ENCODE data around the gene PRADC1. TPM values are rescaled to one million over a fixed set of nuclear protein-coding genes. Genes with fewer than 3 reads are reported as not detected.

Gene PRADC1
- total RNA-seq, 1 experiment from 2014 or later: 12.9 TPM

DNA sequence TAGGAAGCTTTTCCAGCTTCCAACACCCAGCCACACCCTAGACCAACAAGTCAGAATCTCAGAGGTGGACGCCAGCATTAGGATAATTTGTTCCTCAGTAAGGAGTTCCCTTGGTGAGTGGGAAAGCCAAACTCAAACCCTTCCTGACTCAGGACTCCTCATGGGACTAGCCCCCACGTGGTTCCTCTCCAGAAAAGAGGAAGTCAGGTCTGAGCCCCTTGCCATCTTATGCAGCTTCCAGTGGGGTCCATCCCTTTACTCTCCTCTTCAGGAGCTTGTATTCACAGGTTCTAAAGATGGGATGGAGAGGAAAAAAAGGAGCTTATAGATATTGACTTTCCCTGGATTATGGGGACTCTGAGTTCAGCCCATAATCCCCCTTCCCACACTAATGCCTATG is 45.5 kb downstream of the PRADC1 start:
- ATAC-seq (no peak), DNase-seq (ENCODE audit: low spot score) (no peak)
- no peak for TF ChIP-seq NR3C1 (CRISPR knock-in tag; conservative IDR thresholded peaks at IDR 0.05; ENCODE audit: low read depth)
- Mint-ChIP-seq H3K36me3 (peaks cover 2% of the 10 kb centered on the region; the same call in 1 of the 2 replicates), H3K27me3 (ENCODE audit: low read depth) (peaks cover 72% of the 10 kb centered on the region), H3K27ac (no peak overlapping the region), H3K4me1 (peaks cover 12% of the 10 kb centered on the region), H3K4me3 (no peak overlapping the region), H3K9me3 (peaks cover 9% of the 10 kb centered on the region)
- POLR2A ChIA-PET: interaction anchor here (1.2 kb wide), 1 partner anchor 47 kb away, joined by 3 read pairs; the partner anchor contains the start of gene CCT7
- CTCF ChIA-PET: interaction anchor here (1.0 to 3.2 kb wide), 2 partner anchors 10 to 25 kb away, joined by 3 to 21 read pairs; no protein-coding TSS in a partner anchor

- H3K9me3 Mint-ChIP-seq: peaks cover 9% of the 10 kb centered on the region
- ChIA-PET CTCF (interaction anchor here (1.1 to 3.2 kb wide), 2 partner anchors 9 to 27 kb away, joined by 4 to 21 read pairs; no protein-coding TSS in a partner anchor), POLR2A (no interaction called here)
- H3K36me3 Mint-ChIP-seq: peaks cover 2% of the 10 kb centered on the region; the same call in 1 of the 2 replicates
- ATAC-seq (no peak), DNase-seq (ENCODE audit: low spot score) (no peak)
- no peak overlapping the region for H3K27ac Mint-ChIP-seq
- H3K27me3 Mint-ChIP-seq (ENCODE audit: low read depth): peaks cover 86% of the 10 kb centered on the region
- H3K4me1 Mint-ChIP-seq: no peaks in the 10 kb centered on the region
- H3K4me3 Mint-ChIP-seq: no peak overlapping the region
- TF ChIP-seq HMGA2 (CRISPR knock-in tag; IDR thresholded peaks at IDR 0.05) (no peak), TCF7 (CRISPR knock-in tag; IDR thresholded peaks at IDR 0.05; ENCODE audit: low read depth) (no peak), GTF2I (CRISPR knock-in tag; conservative IDR thresholded peaks at IDR 0.05) (no peak), ZNF317 (CRISPR knock-in tag; IDR thresholded peaks at IDR 0.05; ENCODE audit: borderline replicate concordance, low read depth) (no peak), ZNF232 (CRISPR knock-in tag; IDR thresholded peaks at IDR 0.05) (no peak), ZNF263 (CRISPR knock-in tag; IDR thresholded peaks at IDR 0.05; ENCODE audit: low read depth) (no peak), E2F1 (CRISPR knock-in tag; IDR thresholded peaks at IDR 0.05) (no peak), MXD4 (CRISPR knock-in tag; IDR thresholded peaks at IDR 0.05; ENCODE audit: borderline replicate concordance) (no peak), ZNF219 (CRISPR knock-in tag; IDR thresholded peaks at IDR 0.05; ENCODE audit: borderline replicate concordance) (no peak)
- TF ChIP-seq, protein P1, sequence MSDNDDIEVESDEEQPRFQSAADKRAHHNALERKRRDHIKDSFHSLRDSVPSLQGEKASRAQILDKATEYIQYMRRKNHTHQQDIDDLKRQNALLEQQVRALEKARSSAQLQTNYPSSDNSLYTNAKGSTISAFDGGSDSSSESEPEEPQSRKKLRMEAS (CRISPR knock-in tag; IDR thresholded peaks at IDR 0.05): no peak
- TF ChIP-seq, protein P2, sequence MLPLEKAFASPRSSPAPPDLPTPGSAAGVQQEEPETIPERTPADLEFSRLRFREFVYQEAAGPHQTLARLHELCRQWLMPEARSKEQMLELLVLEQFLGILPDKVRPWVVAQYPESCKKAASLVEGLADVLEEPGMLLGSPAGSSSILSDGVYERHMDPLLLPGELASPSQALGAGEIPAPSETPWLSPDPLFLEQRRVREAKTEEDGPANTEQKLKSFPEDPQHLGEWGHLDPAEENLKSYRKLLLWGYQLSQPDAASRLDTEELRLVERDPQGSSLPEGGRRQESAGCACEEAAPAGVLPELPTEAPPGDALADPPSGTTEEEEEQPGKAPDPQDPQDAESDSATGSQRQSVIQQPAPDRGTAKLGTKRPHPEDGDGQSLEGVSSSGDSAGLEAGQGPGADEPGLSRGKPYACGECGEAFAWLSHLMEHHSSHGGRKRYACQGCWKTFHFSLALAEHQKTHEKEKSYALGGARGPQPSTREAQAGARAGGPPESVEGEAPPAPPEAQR (CRISPR knock-in tag; IDR thresholded peaks at IDR 0.05): no peak
These were observed 47.1 kb downstream of the PRADC1 start for GRCh38 chr2:73185965-73186364.

Other genes with a start within 250 kb of the PRADC1 start
- gene SFXN5, start 161.5 kb downstream of the PRADC1 start, total RNA-seq (2021): 23.1 to 25.9 TPM (median 23.6 TPM) in 3 replicates
- 14.0 to 16.0 TPM (median 14.3 TPM) in 3 replicates for gene RAB11FIP5, start 120.3 kb downstream of the PRADC1 start, total RNA-seq (2021)
- 0.15 to 0.23 TPM (median 0.18 TPM) in 3 replicates for gene NOTO, start 30.7 kb downstream of the PRADC1 start, total RNA-seq (2021)
- gene SMYD5, start 19.0 kb downstream of the PRADC1 start, total RNA-seq (2021): 46.5 to 47.9 TPM (median 46.7 TPM) in 3 replicates
- 482 to 518 TPM (median 514 TPM) in 3 replicates for gene CCT7, start 1.1 kb upstream of the PRADC1 start, total RNA-seq (2021)
- gene FBXO41, start 51.2 kb upstream of the PRADC1 start, total RNA-seq (2021): 19.2 to 21.5 TPM (median 21.1 TPM) in 3 replicates
- 0.09 to 0.14 TPM (median 0.13 TPM) in 3 replicates for gene EGR4, start 60.3 kb upstream of the PRADC1 start, total RNA-seq (2021)
- gene ALMS1, start 152.6 kb upstream of the PRADC1 start, total RNA-seq (2021): 29.2 to 37.3 TPM (median 34.7 TPM) in 3 replicates

All from WTC11 (cell line).